Activated naive CD4-positive, alpha-beta T cell treated with Interleukin-2 at 50 U/mL for 16 hours (primary cell): ENCODE results near the gene ABCF1.

Source experiments
- DNase-seq: peaks from one replicate; pipeline ENCODE4 v3.0.0-alpha.2; 2020

ABCF1 gene

GRCh38 chr6:30635834-30636233 lies 64.6 kb downstream of the ABCF1 start:
- DNase-seq = no peak

GRCh38 chr6:30640481-30640880 lies 69.2 kb downstream of the ABCF1 start:
- DNase-seq = no peak

DNA sequence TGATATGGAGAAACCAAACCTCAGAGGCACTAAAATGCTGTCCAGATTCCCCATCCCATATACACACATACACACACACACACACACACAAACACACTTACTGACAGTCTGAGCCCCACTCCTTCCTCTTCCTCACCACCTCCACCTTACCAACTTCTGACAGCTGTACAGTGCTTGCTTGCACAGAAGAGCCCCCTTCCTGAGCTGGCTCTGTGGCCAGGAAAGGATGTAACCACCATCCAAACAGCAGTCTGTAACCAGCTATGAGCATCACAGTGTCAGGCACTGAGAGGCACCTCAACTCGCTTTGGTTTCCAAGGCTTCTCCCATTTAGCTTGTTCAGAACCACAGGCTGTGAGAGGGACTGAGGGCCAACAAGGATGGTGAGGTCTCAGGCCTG lies 69.8 kb downstream of the ABCF1 start:
- DNase-seq = no peak
